GM23248 (cell line): ENCODE results near the gene CD101. TPM values are rescaled to one million over a fixed set of nuclear protein-coding genes. Genes with fewer than 3 reads are reported as not detected.

ENCODE experiments used
- DNase-seq: peaks from one replicate; pipeline ENCODE4 v3.0.0-alpha.2; 2015
- H2AFZ ChIP-seq: fragments of 200-600 bp; sonication (generic); 2 replicates; pipeline ENCODE4 v1.6.1; 2016; ENCODE audit warnings: antibody characterized with exemption
- H3F3A ChIP-seq: fragments of 200-600 bp; sonication (generic); 2 replicates; pipeline ENCODE4 v1.6.1; 2016; ENCODE audit warnings: mild to moderate bottlenecking, antibody characterized with exemption, mixed run types; ENCODE audit not compliant: insufficient read depth
- H3K27ac ChIP-seq: fragments of 200-600 bp; sonication (generic); 2 replicates; pipeline ENCODE4 v1.5.1; 2016; ENCODE audit warnings: mild to moderate bottlenecking
- H3K27me3 ChIP-seq: fragments of 200-600 bp; sonication (generic); replicated peaks from 2 replicates; pipeline ENCODE4 v1.6.1; 2016; ENCODE audit warnings: mild to moderate bottlenecking; ENCODE audit not compliant: insufficient read depth
- H3K36me3 ChIP-seq: fragments of 200-600 bp; sonication (generic); 2 replicates; pipeline ENCODE4 v1.6.1; 2016; ENCODE audit warnings: low read depth, mild to moderate bottlenecking
- H3K4me1 ChIP-seq: fragments of 200-600 bp; sonication (generic); 2 replicates; pipeline ENCODE4 v1.6.1; 2016; ENCODE audit warnings: mild to moderate bottlenecking; ENCODE audit not compliant: insufficient read depth
- H3K4me2 ChIP-seq: fragments of 200-600 bp; sonication (generic); one replicate; pipeline ENCODE4 v1.6.1; 2016; ENCODE audit warnings: mild to moderate bottlenecking; ENCODE audit not compliant: unreplicated experiment
- H3K4me3 ChIP-seq: fragments of 200-600 bp; sonication (generic); 2 replicates; pipeline ENCODE4 v1.5.1; 2016; ENCODE audit warnings: mild to moderate bottlenecking
- H3K79me2 ChIP-seq: fragments of 200-600 bp; sonication (generic); 2 replicates; pipeline ENCODE4 v1.6.1; 2016; ENCODE audit warnings: mild to moderate bottlenecking; ENCODE audit not compliant: insufficient read depth
- H3K9ac ChIP-seq: fragments of 200-600 bp; sonication (generic); 2 replicates; pipeline ENCODE4 v1.6.1; 2016; ENCODE audit warnings: mild to moderate bottlenecking
- H3K9me2 ChIP-seq: fragments of 200-600 bp; sonication (generic); 2 replicates; pipeline ENCODE4 v1.6.1; 2016; ENCODE audit warnings: mixed run types, mild to moderate bottlenecking, moderate library complexity; ENCODE audit not compliant: insufficient read depth
- H3K9me3 ChIP-seq: fragments of 200-600 bp; sonication (generic); one replicate; pipeline ENCODE4 v1.6.1; 2017; ENCODE audit warnings: low read depth
- H4K20me1 ChIP-seq: fragments of 200-600 bp; sonication (generic); 2 replicates; pipeline ENCODE4 v1.6.0; 2016; ENCODE audit not compliant: insufficient read depth
- EZH2 ChIP-seq: fragments of 200-600 bp; sonication (generic); IDR thresholded peaks from 2 replicates; pipeline ENCODE4 v1.6.1; 2018; ENCODE audit warnings: antibody characterized with exemption, mild to moderate bottlenecking; ENCODE audit not compliant: insufficient read depth, poor library complexity, severe bottlenecking
- EZH2phosphoT487 ChIP-seq: fragments of 200-600 bp; sonication (generic); IDR thresholded peaks from 2 replicates; pipeline ENCODE4 v1.6.1; 2018; ENCODE audit warnings: antibody characterized with exemption, moderate library complexity, mild to moderate bottlenecking, low read depth; ENCODE audit not compliant: insufficient read depth
- WGBS, 2 experiments: methylation state at CpG; one replicate each; pipeline ENCODE4 v1.1.6; 2015 to 2017; ENCODE audit warnings: low lambda C conversion rate in 2 of 2, low coverage in 1 of 2; ENCODE audit errors: missing lambda C conversion rate in 2 of 2; 5-methylcytosine and 5-hydroxymethylcytosine counted together
- in situ Hi-C: fragments of 300-500 bp; cut with MboI; formaldehyde crosslinking; loops from 2 replicates; pipeline ENCODE4 v1.15.0; 2020
- polyA plus RNA-seq: library from polyadenylated mRNA; unstranded; fragments of >200 nt; fragmentation: Nextera tagmentation; extraction: Ambion mirVana; gene quantifications from 2 replicates; pipeline ENCODE4 v1.2.1, GENCODE V29; 2016
- total RNA-seq: library from RNA; depleted of rRNA; stranded (reverse); fragments of >200 nt; shearing (Covaris generic); gene quantifications from 2 replicates; pipeline ENCODE4 v1.2.3, GENCODE V29; 2014

CD101 gene
- total and polyA plus RNA-seq, 2 experiments from 2014 or later = not detected

DNA sequence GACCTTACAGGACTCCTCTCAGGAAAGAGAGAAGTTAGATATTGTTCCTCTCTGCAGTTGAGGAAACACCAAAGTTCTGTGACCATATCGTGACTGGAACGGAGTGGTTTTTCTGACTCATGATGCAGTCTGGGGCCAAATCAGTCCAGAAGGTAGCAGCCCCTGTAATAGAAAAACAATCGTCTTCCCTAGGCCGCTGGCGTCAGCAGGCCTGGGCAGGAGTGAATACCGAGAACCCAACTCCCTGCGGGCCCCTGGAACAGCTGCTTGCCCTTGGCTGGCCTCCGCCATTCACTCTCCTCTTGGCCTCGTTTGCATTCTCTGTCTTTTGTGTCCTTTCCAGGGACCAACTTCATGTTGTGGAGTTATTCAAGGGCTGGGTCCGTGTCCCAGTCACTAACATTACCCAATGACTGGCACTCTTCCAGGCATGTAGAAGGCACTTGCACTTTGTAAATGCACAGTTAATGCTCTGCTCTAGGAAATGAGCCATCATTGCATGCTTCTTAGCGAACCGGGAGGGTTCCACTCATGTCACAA is 10.9 kb upstream of the CD101 start:
- Histone ChIP-seq H3K79me2 (no peaks in the 10 kb centered on the region), H2AFZ (peak overlapping the region; percentile 16), H3K4me2 (peak overlapping the region; percentile 49), H3K9me2 (no peaks in the 10 kb centered on the region), H3F3A (peaks cover 33% of the 10 kb centered on the region), H3K27me3 (no peaks in the 10 kb centered on the region), H3K27ac (peak overlapping the region; percentile 94), H3K36me3 (no peaks in the 10 kb centered on the region), H3K9me3 (no peaks in the 10 kb centered on the region), H4K20me1 (no peaks in the 10 kb centered on the region), H3K4me3 (0 out of 2 replicates have a peak overlapping the region, but pooled peaks have one; percentile 4), H3K4me1 (peaks cover 34% of the 10 kb centered on the region), H3K9ac (peak overlapping the region; percentile 71)
- DNase-seq = peak; percentile 96
- no peak for TF ChIP-seq EZH2phosphoT487
- no peak for TF ChIP-seq EZH2
- WGBS, 2 experiments = 1 to 2% methylated on average over 12 of the region's 12 CpGs
- in situ Hi-C loops = no loop called here

DNA sequence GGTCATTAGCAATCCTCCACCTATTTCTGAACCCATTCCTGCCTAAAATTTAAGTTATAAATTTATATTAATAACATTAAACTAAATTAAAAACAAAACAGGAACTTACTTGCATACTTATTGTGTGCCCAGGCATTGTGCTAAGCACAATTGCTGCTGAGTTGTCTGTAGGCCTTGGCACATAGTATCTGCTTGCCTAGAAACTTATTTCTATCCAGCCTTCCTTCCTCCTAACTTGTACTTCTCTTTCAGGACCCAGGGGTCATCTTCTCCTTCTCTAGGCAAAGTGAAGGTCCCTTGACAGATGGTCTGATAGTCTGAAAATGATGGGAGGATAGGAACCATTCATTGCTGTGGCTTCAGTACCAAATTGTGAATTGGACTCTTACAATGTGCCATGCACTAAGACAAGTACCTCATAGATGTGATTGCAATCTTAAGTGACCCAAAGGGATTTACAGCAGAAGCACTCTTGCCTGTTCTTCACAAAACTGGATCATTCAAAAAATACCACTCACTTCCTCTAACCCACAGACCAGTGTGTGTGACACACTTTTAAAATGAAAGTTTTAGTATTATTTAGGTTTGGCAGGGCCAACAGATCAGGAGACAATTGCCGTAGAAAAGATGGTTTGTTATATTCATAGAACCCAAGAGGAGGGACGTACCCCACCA is 10.3 kb upstream of the CD101 start:
- no peaks in the 10 kb centered on the region for H3K9me2 ChIP-seq
- in situ Hi-C loops = no loop called here
- H3K27ac ChIP-seq = peak overlapping the region; percentile 94
- H3K36me3 ChIP-seq = no peaks in the 10 kb centered on the region
- WGBS, 2 experiments = 91 to 98% methylated on average over 2 of the region's 2 CpGs
- no peaks in the 10 kb centered on the region for H3K79me2 ChIP-seq
- no peak overlapping the region for H2AFZ ChIP-seq
- H3F3A ChIP-seq = peaks cover 33% of the 10 kb centered on the region
- no peaks in the 10 kb centered on the region for H3K27me3 ChIP-seq
- H3K4me1 ChIP-seq = peaks cover 34% of the 10 kb centered on the region
- H3K9ac ChIP-seq = peak overlapping the region; percentile 71
- no peak overlapping the region for H3K4me3 ChIP-seq
- no peaks in the 10 kb centered on the region for H3K9me3 ChIP-seq
- DNase-seq = no peak
- peak overlapping the region; percentile 49 for H3K4me2 ChIP-seq
- TF ChIP-seq EZH2phosphoT487 = no peak
- no peak for TF ChIP-seq EZH2
- no peaks in the 10 kb centered on the region for H4K20me1 ChIP-seq

DNA sequence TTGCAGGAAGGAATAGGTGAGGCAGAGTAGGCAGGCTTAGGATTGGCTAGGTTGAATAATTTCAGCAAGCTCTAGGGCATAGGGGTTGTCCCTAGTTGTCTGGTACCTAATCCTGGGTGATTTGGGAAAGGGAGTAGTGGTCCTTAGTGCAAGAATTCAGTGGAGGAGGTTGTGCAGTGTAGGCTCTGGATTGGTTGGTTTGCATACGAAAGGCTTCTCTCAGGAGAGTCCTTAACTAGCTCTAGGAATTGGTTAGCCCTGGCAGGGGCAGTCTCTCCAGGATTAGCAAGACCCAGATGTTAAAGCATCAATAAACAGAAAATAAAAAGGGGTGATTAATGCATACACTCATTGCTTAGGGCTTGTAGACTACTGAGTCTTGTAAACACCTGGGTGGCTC is 9.6 kb upstream of the CD101 start:
- Histone ChIP-seq H3K4me1 (peaks cover 37% of the 10 kb centered on the region), H3K27ac (0 out of 2 replicates have a peak overlapping the region, but pooled peaks have one; percentile 94), H3K79me2 (no peaks in the 10 kb centered on the region), H3F3A (peaks cover 33% of the 10 kb centered on the region), H3K9me3 (no peaks in the 10 kb centered on the region), H3K4me2 (no peak overlapping the region), H3K27me3 (no peaks in the 10 kb centered on the region), H3K4me3 (no peak overlapping the region), H4K20me1 (no peaks in the 10 kb centered on the region), H2AFZ (no peak overlapping the region), H3K36me3 (no peaks in the 10 kb centered on the region), H3K9me2 (no peaks in the 10 kb centered on the region), H3K9ac (no peak overlapping the region)
- in situ Hi-C loops = no loop called here
- DNase-seq = no peak
- no peak for TF ChIP-seq EZH2phosphoT487
- no peak for TF ChIP-seq EZH2
- WGBS, 2 experiments = 93 to 100% methylated on average over 1 of the region's 1 CpG

DNA sequence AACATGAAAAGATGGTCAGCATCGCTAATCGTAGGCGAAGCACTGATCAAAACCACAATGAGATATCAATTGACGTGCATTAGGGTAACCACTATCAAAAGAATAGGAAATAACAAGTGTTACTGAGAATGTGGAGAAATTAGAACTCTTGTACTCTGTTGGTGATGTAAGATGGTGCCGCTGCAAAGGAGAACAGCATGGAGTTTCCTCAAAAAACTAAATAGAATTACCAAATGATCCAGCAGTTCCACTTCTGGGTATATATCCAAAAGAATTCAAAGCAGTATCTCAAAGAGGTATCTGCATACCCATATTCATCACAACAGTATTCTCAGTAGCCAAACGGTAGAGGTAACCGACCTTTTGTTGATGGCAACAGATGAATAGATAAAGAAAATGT is 8.3 kb upstream of the CD101 start:
- TF ChIP-seq EZH2phosphoT487 = no peak
- no peak for TF ChIP-seq EZH2
- no peak overlapping the region for H3K27ac ChIP-seq
- H3K9ac ChIP-seq = no peak overlapping the region
- no peaks in the 10 kb centered on the region for H3K9me3 ChIP-seq
- H3K9me2 ChIP-seq = no peaks in the 10 kb centered on the region
- no peak overlapping the region for H3K4me2 ChIP-seq
- H3K4me3 ChIP-seq = no peak overlapping the region
- WGBS, 2 experiments = 97% methylated on average over 7 of the region's 7 CpGs
- no peaks in the 10 kb centered on the region for H3K27me3 ChIP-seq
- H3K36me3 ChIP-seq = no peaks in the 10 kb centered on the region
- in situ Hi-C loops = no loop called here
- H3K4me1 ChIP-seq = peaks cover 46% of the 10 kb centered on the region
- peaks cover 33% of the 10 kb centered on the region for H3F3A ChIP-seq
- no peaks in the 10 kb centered on the region for H3K79me2 ChIP-seq
- no peak for DNase-seq
- H4K20me1 ChIP-seq = no peaks in the 10 kb centered on the region
- H2AFZ ChIP-seq = no peak overlapping the region
